Adrenal gland (tissue), 12 donors: ENCODE data around the gene NLRP2B. TPM values are rescaled to one million over a fixed set of nuclear protein-coding genes. Genes with fewer than 3 reads are reported as not detected.
"Not testable (repeated sequence)": the region's sequence is repeated elsewhere in the genome, so short reads cannot be mapped to it uniquely, and the experiment has no call there.

Experiments
- DNase-seq, 7 donors: peaks; one replicate each; pipeline ENCODE4 v3.0.0-alpha.2; 2019 to 2020
- H3K27ac ChIP-seq, 5 donors: fragments of 200-600 bp; sonication (generic) in 4 of 5; 1 replicate in 3 of 5; 2 replicates in 2 of 5; pipeline versions ENCODE4 v1.5.1 to v1.8.0; 2016 to 2020; ENCODE audit warnings: mild to moderate bottlenecking in 1 of 5
- H3K27me3 ChIP-seq: fragments of 200-600 bp; 2 replicates; pipeline ENCODE4 v1.8.0; 2021
- H3K36me3 ChIP-seq, 2 donors: fragments of 200-600 bp; replicated peaks in 1 of 2; 1 replicate in 1 of 2; 2 replicates in 1 of 2; pipeline versions ENCODE4 v1.5.1 to v1.8.0; 2018 to 2022
- H3K4me1 ChIP-seq, 2 donors: fragments of 200-600 bp; replicated peaks in 1 of 2; 1 replicate in 1 of 2; 2 replicates in 1 of 2; pipeline versions ENCODE4 v1.5.1 to v1.8.0; 2018 to 2021
- H3K4me3 ChIP-seq, 4 donors: fragments of 200-600 bp; sonication (generic) in 3 of 4; one replicate each; pipeline ENCODE4 v1.5.1; 2016 to 2018
- H3K9me3 ChIP-seq, 3 donors: fragments of 200-600 bp; sonication (generic) in 1 of 3; replicated peaks in 1 of 3; 1 replicate in 2 of 3; 2 replicates in 1 of 3; pipeline versions ENCODE4 v1.5.1 to v1.8.0; 2016 to 2021
- CTCF ChIP-seq, 6 experiments: fragments of 450-650 bp in 4 of 6; fragments of 200-600 bp in 2 of 6; sonication (generic) in 1 of 6; IDR thresholded peaks; 1 replicate in 5 of 6; 2 replicates in 1 of 6; pipeline versions ENCODE4 v1.5.1 to v1.8.0; 2016 to 2021; ENCODE audit warnings: antibody characterized with exemption in 6 of 6, mild to moderate bottlenecking in 2 of 6, moderate library complexity in 1 of 6
- POLR2A ChIP-seq, 2 donors: fragments of 450-650 bp; IDR thresholded peaks; one replicate each; pipeline ENCODE4 v1.6.1; 2017; ENCODE audit warnings: antibody characterized with exemption in 2 of 2, mild to moderate bottlenecking in 2 of 2, moderate library complexity in 1 of 2
- WGBS, 4 donors: extraction: QIAGEN DNeasy Blood & Tissue Kit in 2 of 4; methylation state at CpG; one replicate each; pipeline versions ENCODE4 v1.1.5 to v1.1.7; 2013 to 2017; 5-methylcytosine and 5-hydroxymethylcytosine counted together
- intact Hi-C, 2 donors: fragments of 100-400 bp; cut with DNase I; formaldehyde crosslinking; loops; one replicate each; pipeline versions ENCODE4 v1.14.1 to v1.15.0; 2022 to 2023
- polyA plus RNA-seq, 3 donors: library from polyadenylated mRNA; stranded (reverse); fragments of 200-250 nt in 2 of 3; fragments of 350-450 nt in 1 of 3; fragmentation: Illumina TruSeq in 1 of 3; extraction: RNeasy Lipid Tissue Mini Kit (QIAGEN cat#74804) in 1 of 3; gene quantifications; one replicate each; pipeline ENCODE4 v1.2.3, GENCODE V29; 2013 to 2014
- total RNA-seq, 9 donors: library from RNA; depleted of rRNA in 4 of 9; stranded (reverse); fragments of >200 nt in 4 of 9; fragments of 120-200 nt in 1 of 9; fragmentation: NEBNext Ultra II Directional in 1 of 9; extraction: Animal tissue kit (Norgen Biotek cat#: 25700) in 1 of 9; gene quantifications; one replicate each; pipeline versions ENCODE4 v1.1.0 to v1.2.4, GENCODE V29; 2013 to 2023
- donor health status: healthy with polysubstance abuse.
- donor health status: Bipolar disorder and iron deficiency.
- donor health status: DM: yes; HTN: yes; CAD: no.
- donor health status: DM: no; HTN: no; CAD: no.
- donor health status: DM: no; HTN: no; CAD: no.
- donor health status: DM: yes; HTN: yes; CAD: no.

The NLRP2B gene
- total and polyA plus RNA-seq, 12 donors = 0.24 TPM; not detected in 11

GRCh38 chrX:57647020-57647419 lies 33.0 kb downstream of the NLRP2B start:
- Histone ChIP-seq H3K4me3 (no peak overlapping the region), H3K27ac (no peak overlapping the region), H3K9me3 (no peaks in the 10 kb centered on the region), H3K27me3 (no peaks in the 10 kb centered on the region), H3K36me3 (no peaks in the 10 kb centered on the region), H3K4me1 (no peaks in the 10 kb centered on the region)
- no peak for DNase-seq
- intact Hi-C loops = no loop called here
- no peak for TF ChIP-seq CTCF (IDR thresholded peaks at IDR 0.05)
- no peak for TF ChIP-seq POLR2A (IDR thresholded peaks at IDR 0.05)

GRCh38 chrX:57643698-57644097 lies 36.4 kb downstream of the NLRP2B start:
- no peak overlapping the region for H3K4me3 ChIP-seq
- 61 to 89% (median 76%) methylated on average over 1 of the region's 1 CpG for WGBS, 4 donors

GRCh38 chrX:57641338-57641737 lies 38.7 kb downstream of the NLRP2B start:
- H3K27ac ChIP-seq = no peak overlapping the region
- DNase-seq = no peak
- TF ChIP-seq POLR2A (IDR thresholded peaks at IDR 0.05) = no peak
- no peak for TF ChIP-seq CTCF (IDR thresholded peaks at IDR 0.05)
- no peaks in the 10 kb centered on the region for H3K9me3 ChIP-seq
- H3K36me3 ChIP-seq = no peaks in the 10 kb centered on the region
- intact Hi-C loops = no loop called here
- H3K4me3 ChIP-seq = no peak overlapping the region
- WGBS, 4 donors = 46 to 80% (median 64%) methylated on average over 2 of the region's 2 CpGs
- no peaks in the 10 kb centered on the region for H3K27me3 ChIP-seq
- H3K4me1 ChIP-seq = no peaks in the 10 kb centered on the region

More at GRCh38 chrX:57643698-57644097, 36.4 kb downstream of the NLRP2B start:
- Histone ChIP-seq H3K36me3 (no peaks in the 10 kb centered on the region), H3K9me3 (no peaks in the 10 kb centered on the region), H3K4me1 (no peaks in the 10 kb centered on the region), H3K27ac (no peak overlapping the region), H3K27me3 (no peaks in the 10 kb centered on the region)
- intact Hi-C loops = no loop called here
- no peak for DNase-seq
- TF ChIP-seq CTCF (IDR thresholded peaks at IDR 0.05) = no peak
- TF ChIP-seq POLR2A (IDR thresholded peaks at IDR 0.05) = no peak

- TF ChIP-seq CTCF (IDR thresholded peaks at IDR 0.05) (no peak), POLR2A (IDR thresholded peaks at IDR 0.05) (no peak)
- intact Hi-C loops = no loop called here
Observed at GRCh38 chrX:57640674-57641016, 39.4 kb downstream of the NLRP2B start.

GRCh38 chrX:57629438-57629837 lies 50.6 kb downstream of the NLRP2B start:
- 94 to 98% (median 95%) methylated on average over 18 to 20 of the region's 20 CpGs for WGBS, 4 donors
- H3K4me1 ChIP-seq, intact Hi-C loops, H3K27ac ChIP-seq, H3K9me3 ChIP-seq, H3K27me3 ChIP-seq, DNase-seq, H3K36me3 ChIP-seq, H3K4me3 ChIP-seq: not testable (repeated sequence)

More at GRCh38 chrX:57640674-57641016, 39.4 kb downstream of the NLRP2B start:
- H3K27ac ChIP-seq = no peak overlapping the region
- no peak for DNase-seq
- no peaks in the 10 kb centered on the region for H3K36me3 ChIP-seq
- no peak overlapping the region for H3K4me3 ChIP-seq
- H3K27me3 ChIP-seq = no peaks in the 10 kb centered on the region
- no peaks in the 10 kb centered on the region for H3K9me3 ChIP-seq
- WGBS, 4 donors = 84 to 95% (median 91%) methylated on average over 4 of the region's 4 CpGs
- H3K4me1 ChIP-seq = no peaks in the 10 kb centered on the region

Other genes starting within 250 kb of the NLRP2B start
- gene ZXDB, start 88.2 kb downstream of the NLRP2B start, total RNA-seq = 10 to 100 TPM in 1 of 9 donors, 1 to 10 TPM in 8; 5.1 to 31.3 (median 7.8) TPM
- gene ZXDB, start 88.2 kb downstream of the NLRP2B start, polyA plus RNA-seq = 1 to 10 TPM; 1.4 to 5.7 (median 1.9) TPM
- gene ZXDA, start 230.2 kb upstream of the NLRP2B start, total RNA-seq = 1 to 10 TPM; 3.4 to 9.4 (median 5.7) TPM
- gene ZXDA, start 230.2 kb upstream of the NLRP2B start, polyA plus RNA-seq = 1 to 10 TPM in 1 of 3 donors, under 1 TPM in 2; 0.47 to 2.1 (median 0.72) TPM